ENCODE measurements around the gene NFYC. TPM values are rescaled to one million over a fixed set of nuclear protein-coding genes. Genes with fewer than 3 reads are reported as not detected.

Gene NFYC
- total RNA-seq, 1 donor from 2014 or later: 56.0 TPM

DNA sequence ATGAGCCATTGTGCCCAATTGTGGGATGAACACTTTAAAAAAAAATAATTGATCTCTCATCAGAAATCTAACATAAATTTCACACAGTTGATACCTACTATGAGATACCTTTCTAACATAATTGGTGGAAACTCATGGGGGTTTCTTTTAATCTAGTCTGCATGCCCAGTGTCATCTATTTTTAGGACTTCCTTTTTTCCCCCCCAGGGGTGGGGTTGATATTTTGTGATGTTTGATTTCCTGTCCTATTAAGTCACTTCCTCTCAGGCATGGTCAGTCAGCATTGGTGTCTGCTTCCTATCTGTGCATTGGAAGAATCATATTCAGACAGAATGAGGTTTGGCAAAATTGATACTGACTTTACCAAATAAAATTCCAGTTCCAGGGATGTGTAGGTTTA lies 21.5 kb downstream of the NFYC start:
- Histone ChIP-seq H3K27ac (peak overlapping the region; percentile 70), H3K27me3 (no peaks in the 10 kb centered on the region), H3K9me3 (no peaks in the 10 kb centered on the region), H3K4me3 (no peak overlapping the region), H3K4me1 (peaks cover 73% of the 10 kb centered on the region), H3K36me3 (no peaks in the 10 kb centered on the region)
- TF ChIP-seq, protein P1, sequence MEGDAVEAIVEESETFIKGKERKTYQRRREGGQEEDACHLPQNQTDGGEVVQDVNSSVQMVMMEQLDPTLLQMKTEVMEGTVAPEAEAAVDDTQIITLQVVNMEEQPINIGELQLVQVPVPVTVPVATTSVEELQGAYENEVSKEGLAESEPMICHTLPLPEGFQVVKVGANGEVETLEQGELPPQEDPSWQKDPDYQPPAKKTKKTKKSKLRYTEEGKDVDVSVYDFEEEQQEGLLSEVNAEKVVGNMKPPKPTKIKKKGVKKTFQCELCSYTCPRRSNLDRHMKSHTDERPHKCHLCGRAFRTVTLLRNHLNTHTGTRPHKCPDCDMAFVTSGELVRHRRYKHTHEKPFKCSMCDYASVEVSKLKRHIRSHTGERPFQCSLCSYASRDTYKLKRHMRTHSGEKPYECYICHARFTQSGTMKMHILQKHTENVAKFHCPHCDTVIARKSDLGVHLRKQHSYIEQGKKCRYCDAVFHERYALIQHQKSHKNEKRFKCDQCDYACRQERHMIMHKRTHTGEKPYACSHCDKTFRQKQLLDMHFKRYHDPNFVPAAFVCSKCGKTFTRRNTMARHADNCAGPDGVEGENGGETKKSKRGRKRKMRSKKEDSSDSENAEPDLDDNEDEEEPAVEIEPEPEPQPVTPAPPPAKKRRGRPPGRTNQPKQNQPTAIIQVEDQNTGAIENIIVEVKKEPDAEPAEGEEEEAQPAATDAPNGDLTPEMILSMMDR (IDR thresholded peaks at IDR 0.05): no peak
- ATAC-seq: peak; percentile 56
- intact Hi-C loops (cut with DNase I): no loop called here
- no peak for DNase-seq

DNA sequence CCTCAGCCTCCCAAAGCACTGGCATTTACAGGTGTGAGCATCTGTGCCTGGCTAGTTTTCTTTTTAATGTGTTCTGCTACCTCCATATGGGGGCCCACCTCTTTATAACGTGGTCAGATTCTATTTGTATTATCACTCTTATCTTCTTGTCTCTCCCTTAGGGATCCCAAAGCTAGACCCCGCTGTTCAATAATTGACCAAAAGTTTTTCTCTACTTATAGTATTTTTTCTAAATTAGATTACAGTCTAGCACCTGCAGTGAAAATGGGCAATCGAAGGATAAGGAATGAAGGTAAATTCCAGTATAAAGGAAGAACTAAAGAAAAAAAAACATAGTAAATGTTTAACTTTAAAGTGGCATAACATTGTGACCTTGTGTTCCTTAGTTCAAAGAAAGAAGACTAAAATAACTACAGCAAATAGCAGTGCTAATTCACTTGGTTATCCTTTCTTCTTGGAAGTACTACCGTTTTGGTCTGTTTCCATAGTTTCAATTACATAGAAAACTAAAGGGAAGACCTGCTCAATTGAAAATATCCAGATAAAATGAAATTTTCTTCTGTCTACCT lies 24.1 kb downstream of the NFYC start:
- ATAC-seq (no peak), DNase-seq (no peak)
- Histone ChIP-seq H3K27ac (no peak overlapping the region), H3K9me3 (no peaks in the 10 kb centered on the region), H3K27me3 (no peaks in the 10 kb centered on the region), H3K4me3 (no peak overlapping the region), H3K36me3 (no peaks in the 10 kb centered on the region), H3K4me1 (peaks cover 56% of the 10 kb centered on the region)
- TF ChIP-seq, protein P1 (IDR thresholded peaks at IDR 0.05): no peak
- intact Hi-C loops (cut with DNase I): no loop called here

DNA sequence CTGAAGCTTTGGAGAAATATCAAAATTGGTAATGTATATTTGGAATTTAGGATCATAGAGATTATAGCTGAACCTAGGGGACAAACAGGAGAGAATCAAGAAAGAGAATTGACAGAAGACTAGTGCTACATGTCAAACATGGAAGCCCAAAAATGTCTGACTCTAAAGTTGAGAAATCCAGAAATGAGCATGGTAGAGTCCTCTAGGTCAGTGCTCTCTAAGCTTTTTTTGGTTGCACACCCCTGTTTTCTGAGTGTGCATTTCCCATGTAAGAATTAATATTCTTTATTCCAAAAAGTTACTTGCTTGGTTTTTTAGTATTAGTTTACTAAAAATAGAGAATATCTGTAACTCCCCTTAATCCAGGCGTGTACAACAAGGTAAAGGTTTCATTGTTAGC lies 25.6 kb downstream of the NFYC start:
- H3K9me3 ChIP-seq: no peaks in the 10 kb centered on the region
- peaks cover 46% of the 10 kb centered on the region for H3K4me1 ChIP-seq
- no peaks in the 10 kb centered on the region for H3K27me3 ChIP-seq
- intact Hi-C loops (cut with DNase I): no loop called here
- ATAC-seq: no peak
- no peak overlapping the region for H3K4me3 ChIP-seq
- no peaks in the 10 kb centered on the region for H3K36me3 ChIP-seq
- peak overlapping the region; percentile 44 for H3K27ac ChIP-seq
- no peak for DNase-seq
- TF ChIP-seq, protein P1 (IDR thresholded peaks at IDR 0.05): no peak

DNA sequence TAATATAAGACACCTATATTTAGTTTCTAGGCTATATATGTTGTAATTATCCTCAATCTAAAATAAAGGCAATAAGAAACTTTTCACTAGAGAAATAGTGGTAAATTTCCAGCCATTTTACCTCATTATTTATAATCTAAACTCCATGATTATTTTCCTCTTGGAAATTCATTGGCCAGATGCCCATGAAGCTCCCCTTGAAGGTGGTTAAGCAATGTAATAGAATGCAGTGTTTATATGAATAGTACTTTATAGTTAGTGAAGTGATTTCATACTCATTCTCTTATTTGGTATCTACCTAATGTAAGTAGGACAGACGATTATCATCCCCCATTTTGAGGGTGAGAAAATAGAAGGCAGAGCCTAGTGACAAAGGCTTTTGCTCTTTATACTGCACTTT lies 26.5 kb downstream of the NFYC start:
- H3K4me3 ChIP-seq: no peak overlapping the region
- no peak overlapping the region for H3K27ac ChIP-seq
- TF ChIP-seq, protein P1 (IDR thresholded peaks at IDR 0.05): no peak
- no peak for ATAC-seq
- H3K9me3 ChIP-seq: no peaks in the 10 kb centered on the region
- no peaks in the 10 kb centered on the region for H3K27me3 ChIP-seq
- no peaks in the 10 kb centered on the region for H3K36me3 ChIP-seq
- intact Hi-C loops (cut with DNase I): no loop called here
- DNase-seq: no peak
- peaks cover 43% of the 10 kb centered on the region for H3K4me1 ChIP-seq

- no peak for ATAC-seq
- no peaks in the 10 kb centered on the region for H3K27me3 ChIP-seq
- no peaks in the 10 kb centered on the region for H3K36me3 ChIP-seq
- TF ChIP-seq, protein P1 (IDR thresholded peaks at IDR 0.05): no peak
- peaks cover 40% of the 10 kb centered on the region for H3K4me1 ChIP-seq
- H3K27ac ChIP-seq: no peak overlapping the region
- no peaks in the 10 kb centered on the region for H3K9me3 ChIP-seq
- intact Hi-C loops (cut with DNase I): no loop called here
- H3K4me3 ChIP-seq: no peak overlapping the region
- no peak for DNase-seq
These were observed 29.0 kb downstream of the NFYC start for GRCh38 chr1:40720493-40720892.

DNA sequence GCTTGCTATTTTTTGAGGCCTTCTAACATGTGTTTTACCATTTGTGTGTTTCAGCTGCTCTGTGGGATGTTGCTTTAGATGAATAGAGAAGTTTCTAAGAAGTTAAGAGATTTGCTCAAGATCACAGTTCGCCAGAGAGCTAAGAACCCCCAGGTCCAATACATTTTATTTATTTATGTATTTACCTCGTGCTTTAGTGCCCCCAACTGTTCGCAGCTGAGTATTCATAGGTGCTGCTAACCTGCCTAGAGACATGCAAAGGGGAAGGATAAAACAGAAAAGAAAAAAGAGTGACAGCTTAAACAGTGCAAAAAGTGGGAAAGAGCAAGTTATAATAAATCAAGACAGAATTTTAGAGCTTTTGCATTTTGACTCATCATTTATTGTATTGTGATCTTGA lies 31.1 kb downstream of the NFYC start:
- intact Hi-C loops (cut with DNase I): no loop called here
- no peak overlapping the region for H3K27ac ChIP-seq
- TF ChIP-seq, protein P1 (IDR thresholded peaks at IDR 0.05): no peak
- H3K36me3 ChIP-seq: no peaks in the 10 kb centered on the region
- peaks cover 27% of the 10 kb centered on the region for H3K4me1 ChIP-seq
- no peak overlapping the region for H3K4me3 ChIP-seq
- no peaks in the 10 kb centered on the region for H3K9me3 ChIP-seq
- DNase-seq (no peak), ATAC-seq (no peak)
- H3K27me3 ChIP-seq: no peaks in the 10 kb centered on the region

All from upper lobe of right lung (tissue), 1 donor.